ENCODE measurements around the gene CYSTM1. TPM values are rescaled to one million over a fixed set of nuclear protein-coding genes. Genes with fewer than 3 reads are reported as not detected.
A peak's percentile ranks its signal among the peaks of the same experiment; 100 is the strongest.

The CYSTM1 gene
- total RNA-seq, 2 experiments from 2014 or later: 16.0 to 17.0 TPM

GRCh38 chr5:140202610-140203009 lies 27.6 kb downstream of the CYSTM1 start:
- H3K36me3 Mint-ChIP-seq: peaks cover 19% of the 10 kb centered on the region
- H3K27ac Mint-ChIP-seq: no peak overlapping the region
- H3K4me1 Mint-ChIP-seq: peaks cover 5% of the 10 kb centered on the region
- no peak for DNase-seq
- no peak overlapping the region for H3K4me3 Mint-ChIP-seq
- H3K27me3 Mint-ChIP-seq: peaks cover 3% of the 10 kb centered on the region
- H3K9me3 Mint-ChIP-seq: no peaks in the 10 kb centered on the region

GRCh38 chr5:140205216-140205615 lies 30.2 kb downstream of the CYSTM1 start:
- Mint-ChIP-seq H3K27ac (no peak overlapping the region), H3K9me3 (no peaks in the 10 kb centered on the region), H3K36me3 (peaks cover 6% of the 10 kb centered on the region), H3K27me3 (peaks cover 3% of the 10 kb centered on the region), H3K4me3 (no peak overlapping the region), H3K4me1 (peaks cover 7% of the 10 kb centered on the region)
- DNase-seq: no peak

GRCh38 chr5:140205952-140206351 lies 31.0 kb downstream of the CYSTM1 start:
- no peak for DNase-seq
- H3K9me3 Mint-ChIP-seq: no peaks in the 10 kb centered on the region
- H3K4me1 Mint-ChIP-seq: peaks cover 7% of the 10 kb centered on the region
- peak overlapping the region; percentile 31 for H3K27ac Mint-ChIP-seq
- peaks cover 4% of the 10 kb centered on the region for H3K36me3 Mint-ChIP-seq
- no peak overlapping the region for H3K4me3 Mint-ChIP-seq
- H3K27me3 Mint-ChIP-seq: peaks cover 3% of the 10 kb centered on the region

GRCh38 chr5:140207250-140207964 lies 32.4 kb downstream of the CYSTM1 start:
- H3K4me1 Mint-ChIP-seq: peaks cover 7% of the 10 kb centered on the region
- peaks cover 2% of the 10 kb centered on the region for H3K36me3 Mint-ChIP-seq
- no peaks in the 10 kb centered on the region for H3K9me3 Mint-ChIP-seq
- H3K4me3 Mint-ChIP-seq: no peak overlapping the region
- peaks cover 3% of the 10 kb centered on the region for H3K27me3 Mint-ChIP-seq
- no peak for DNase-seq
- H3K27ac Mint-ChIP-seq: no peak overlapping the region

DNA sequence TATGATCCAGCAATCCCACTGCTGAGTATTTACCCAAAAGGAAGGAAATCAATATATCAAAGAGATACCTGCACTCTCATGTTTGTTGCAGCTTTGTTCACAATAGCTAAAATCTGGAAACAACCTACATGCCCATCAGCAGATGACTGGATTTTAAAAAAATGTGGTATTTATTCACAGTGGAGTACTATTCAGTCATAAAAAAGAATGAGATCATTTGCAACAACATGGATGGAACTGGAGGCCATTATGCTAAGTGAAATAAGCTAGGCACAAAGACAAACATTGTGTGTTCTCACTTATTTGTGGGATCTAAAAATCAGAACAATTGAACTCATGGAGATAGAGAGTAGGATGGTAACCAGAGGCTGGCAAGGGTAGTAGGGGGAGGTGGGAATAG lies 33.1 kb downstream of the CYSTM1 start:
- Mint-ChIP-seq H3K9me3 (no peaks in the 10 kb centered on the region), H3K27ac (no peak overlapping the region), H3K36me3 (peaks cover 2% of the 10 kb centered on the region), H3K27me3 (peaks cover 3% of the 10 kb centered on the region), H3K4me1 (peaks cover 7% of the 10 kb centered on the region), H3K4me3 (no peak overlapping the region)
- no peak for DNase-seq

- peaks cover 7% of the 10 kb centered on the region for H3K4me1 Mint-ChIP-seq
- no peak for DNase-seq
- H3K27me3 Mint-ChIP-seq: no peaks in the 10 kb centered on the region
- no peaks in the 10 kb centered on the region for H3K9me3 Mint-ChIP-seq
- no peaks in the 10 kb centered on the region for H3K36me3 Mint-ChIP-seq
- H3K4me3 Mint-ChIP-seq: no peak overlapping the region
- H3K27ac Mint-ChIP-seq: no peak overlapping the region
Measured at GRCh38 chr5:140213370-140213983, 38.5 kb downstream of the CYSTM1 start.

- DNase-seq: no peak
- no peak overlapping the region for H3K4me3 Mint-ChIP-seq
- peaks cover 11% of the 10 kb centered on the region for H3K4me1 Mint-ChIP-seq
- H3K9me3 Mint-ChIP-seq: no peaks in the 10 kb centered on the region
- no peaks in the 10 kb centered on the region for H3K36me3 Mint-ChIP-seq
- H3K27ac Mint-ChIP-seq: no peak overlapping the region
- H3K27me3 Mint-ChIP-seq: no peaks in the 10 kb centered on the region
Measured at GRCh38 chr5:140214831-140215230, 39.8 kb downstream of the CYSTM1 start.

DNA sequence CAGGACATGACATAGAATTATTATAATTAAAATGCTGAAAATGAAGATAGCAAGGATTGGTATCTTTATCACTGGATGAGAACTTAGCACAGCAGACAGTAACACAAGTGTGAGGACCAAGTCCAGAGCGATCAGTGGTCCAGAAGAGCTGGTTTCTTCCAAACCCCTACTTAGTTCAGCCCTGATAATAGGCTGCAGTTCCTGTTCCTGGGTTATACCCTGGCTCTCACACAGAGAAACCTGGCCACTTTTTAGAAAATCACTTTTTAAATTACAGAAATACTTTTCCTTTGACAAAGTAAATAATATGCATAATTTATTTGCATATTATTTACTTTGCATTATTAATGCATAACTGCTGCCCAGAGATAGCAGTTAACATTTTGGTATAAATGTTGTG lies 40.3 kb downstream of the CYSTM1 start:
- no peak overlapping the region for H3K4me3 Mint-ChIP-seq
- H3K27ac Mint-ChIP-seq: no peak overlapping the region
- DNase-seq: no peak
- H3K27me3 Mint-ChIP-seq: no peaks in the 10 kb centered on the region
- no peaks in the 10 kb centered on the region for H3K9me3 Mint-ChIP-seq
- H3K36me3 Mint-ChIP-seq: no peaks in the 10 kb centered on the region
- peaks cover 15% of the 10 kb centered on the region for H3K4me1 Mint-ChIP-seq

DNA sequence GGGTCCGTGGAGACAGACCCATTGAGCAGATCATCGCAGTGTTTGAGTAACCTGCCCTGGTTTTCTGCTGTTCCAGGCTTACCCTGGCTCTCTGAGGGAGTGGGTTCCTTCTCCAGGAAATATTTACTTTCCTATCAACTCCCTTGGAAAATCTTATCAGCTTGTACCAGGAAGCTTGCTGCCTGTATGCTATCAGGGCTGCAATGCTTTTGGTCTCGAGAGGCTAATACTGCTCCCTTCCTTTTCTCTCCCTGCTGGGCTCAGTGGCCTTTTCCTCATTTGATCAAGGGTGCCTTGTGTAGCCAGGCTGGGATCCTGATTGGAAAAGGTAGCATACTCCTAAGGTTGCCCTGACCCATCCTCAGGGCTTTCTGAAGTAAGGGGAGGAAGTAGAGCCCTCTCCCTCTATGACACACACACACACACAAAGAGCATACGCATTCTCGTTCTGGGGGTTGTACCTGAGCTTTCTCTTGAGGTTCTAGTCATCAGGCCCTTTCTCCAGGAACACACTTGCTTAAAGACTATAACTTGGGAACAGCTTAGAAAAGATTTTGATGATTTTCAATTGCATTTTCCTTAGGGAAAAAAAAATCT lies 41.6 kb downstream of the CYSTM1 start:
- H3K9me3 Mint-ChIP-seq: peaks cover 1% of the 10 kb centered on the region
- DNase-seq: no peak
- H3K4me3 Mint-ChIP-seq: no peak overlapping the region

DNA sequence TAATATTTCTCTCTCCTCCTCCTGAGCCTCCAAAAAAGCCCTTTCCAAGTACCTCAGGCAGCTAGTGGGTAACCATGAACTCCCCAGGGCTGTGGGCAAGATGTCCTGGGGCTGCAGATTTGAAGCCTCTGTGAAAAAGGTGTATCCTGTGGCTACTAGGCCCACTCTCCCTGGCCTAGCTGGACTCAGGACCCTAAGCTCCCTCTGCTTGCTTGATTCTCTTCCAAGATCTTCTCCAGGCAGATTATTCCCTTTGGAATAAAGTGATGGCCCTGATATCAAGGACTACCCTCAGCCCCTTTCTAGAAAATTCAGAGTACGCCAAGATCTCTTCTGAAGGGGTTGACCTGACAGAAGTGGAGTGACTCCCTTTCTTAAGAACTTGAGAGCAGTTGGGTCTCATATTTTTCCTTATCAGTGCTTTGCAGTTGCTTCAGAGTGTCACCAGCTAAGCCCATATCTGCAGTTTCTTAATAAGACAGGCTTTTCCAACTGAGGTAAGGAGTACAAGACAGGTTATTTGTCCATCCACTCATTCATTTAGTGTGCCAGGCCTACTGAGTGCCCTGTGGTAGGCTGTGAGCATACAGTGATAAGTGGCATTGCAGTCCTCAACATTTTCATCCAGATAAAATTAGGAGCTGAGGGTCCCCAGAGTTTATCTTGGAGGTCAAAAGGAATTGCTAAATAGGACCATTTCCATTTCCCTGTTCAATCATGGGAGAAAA lies 42.5 kb downstream of the CYSTM1 start:
- DNase-seq: no peak
- no peaks in the 10 kb centered on the region for H3K36me3 Mint-ChIP-seq
- H3K27ac Mint-ChIP-seq: no peak overlapping the region
- no peak overlapping the region for H3K4me3 Mint-ChIP-seq
- H3K9me3 Mint-ChIP-seq: peaks cover 1% of the 10 kb centered on the region
- peaks cover 35% of the 10 kb centered on the region for H3K4me1 Mint-ChIP-seq
- H3K27me3 Mint-ChIP-seq: no peaks in the 10 kb centered on the region

More for the DNA sequence above, 41.6 kb downstream of the CYSTM1 start:
- Mint-ChIP-seq H3K36me3 (no peaks in the 10 kb centered on the region), H3K27ac (no peak overlapping the region), H3K4me1 (peaks cover 26% of the 10 kb centered on the region), H3K27me3 (no peaks in the 10 kb centered on the region)

DNA sequence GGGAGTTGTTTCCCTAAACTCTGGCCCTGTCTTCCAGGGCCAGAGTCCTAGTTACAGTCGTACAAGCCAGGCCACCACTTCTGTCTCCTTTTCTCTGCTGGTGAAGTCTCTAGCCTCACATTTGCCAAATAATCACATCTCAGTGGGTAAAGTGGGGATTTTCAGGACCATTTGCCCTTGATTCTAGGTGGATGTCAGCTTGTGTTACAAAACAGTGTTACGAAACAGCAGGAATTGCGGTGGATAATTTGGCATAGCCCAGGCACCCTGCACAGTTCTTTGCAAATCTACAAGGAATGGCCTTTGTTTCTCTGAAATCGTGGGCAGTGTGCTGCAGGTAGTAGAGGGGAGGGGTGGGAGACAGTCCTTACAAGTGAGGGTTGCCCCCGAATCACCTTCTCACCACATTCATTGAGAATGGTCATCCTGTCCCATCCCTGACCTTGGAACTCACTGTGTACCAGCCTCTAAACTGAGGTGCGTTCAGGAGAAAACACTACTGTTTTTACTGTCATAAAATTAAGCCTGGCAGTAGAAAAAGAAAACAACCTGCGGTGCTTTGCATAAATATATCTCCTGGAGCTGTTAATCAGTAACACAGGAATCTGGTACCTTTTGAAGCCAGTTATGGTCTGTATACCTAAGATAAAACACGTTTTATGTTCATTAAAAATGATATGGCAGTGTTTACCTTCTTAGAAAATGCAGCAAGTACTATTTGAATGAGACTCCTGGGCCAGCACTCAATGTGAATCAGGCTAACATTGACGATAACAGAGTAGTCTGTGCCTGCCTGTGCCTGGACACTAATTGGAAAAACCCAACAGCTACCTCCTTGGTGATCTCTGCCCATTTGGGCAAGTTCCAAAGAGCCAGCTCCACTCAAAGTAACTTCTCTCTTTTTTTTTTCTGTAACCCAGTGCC lies 44.3 kb downstream of the CYSTM1 start:
- no peaks in the 10 kb centered on the region for H3K27me3 Mint-ChIP-seq
- H3K36me3 Mint-ChIP-seq: no peaks in the 10 kb centered on the region
- no peak for DNase-seq
- H3K4me1 Mint-ChIP-seq: peaks cover 33% of the 10 kb centered on the region
- H3K4me3 Mint-ChIP-seq: no peak overlapping the region
- H3K9me3 Mint-ChIP-seq: peaks cover 1% of the 10 kb centered on the region
- no peak overlapping the region for H3K27ac Mint-ChIP-seq

DNA sequence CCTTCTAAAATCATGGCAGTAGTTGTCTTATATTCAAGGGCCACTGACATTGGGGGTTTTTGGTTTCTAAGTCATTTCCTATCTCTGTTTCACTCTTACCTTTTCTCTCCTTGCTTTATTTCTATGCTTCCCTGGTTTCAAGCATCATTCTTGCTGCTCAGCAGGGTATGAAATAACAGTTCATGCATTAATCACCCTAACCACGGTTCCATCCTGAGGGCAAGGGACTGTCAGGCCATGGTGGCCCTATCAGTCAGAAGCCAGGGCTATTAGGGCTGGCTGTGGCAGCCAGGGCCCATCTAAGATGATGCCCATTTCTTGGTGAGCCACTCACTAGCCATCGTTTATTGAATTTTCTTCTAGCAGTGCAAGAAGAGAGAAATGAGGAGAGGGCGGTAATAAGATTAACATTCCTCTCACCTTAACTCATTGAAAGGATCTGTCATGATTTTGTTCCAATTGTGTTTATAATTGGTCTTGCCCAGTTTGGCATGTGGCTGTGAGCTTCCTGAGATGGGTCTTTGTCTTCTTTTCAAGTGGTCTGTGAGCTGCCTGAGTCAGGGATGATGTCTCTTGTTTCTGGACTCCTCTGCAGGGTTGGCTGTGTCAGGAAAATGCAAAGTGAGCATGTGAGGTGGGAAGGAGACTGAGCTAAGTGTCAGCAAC lies 45.2 kb downstream of the CYSTM1 start:
- H3K9me3 Mint-ChIP-seq: peaks cover 1% of the 10 kb centered on the region
- no peak overlapping the region for H3K4me3 Mint-ChIP-seq
- H3K4me1 Mint-ChIP-seq: peaks cover 28% of the 10 kb centered on the region
- no peak for DNase-seq
- H3K27ac Mint-ChIP-seq: peak overlapping the region; percentile 26
- H3K27me3 Mint-ChIP-seq: no peaks in the 10 kb centered on the region
- no peaks in the 10 kb centered on the region for H3K36me3 Mint-ChIP-seq

DNA sequence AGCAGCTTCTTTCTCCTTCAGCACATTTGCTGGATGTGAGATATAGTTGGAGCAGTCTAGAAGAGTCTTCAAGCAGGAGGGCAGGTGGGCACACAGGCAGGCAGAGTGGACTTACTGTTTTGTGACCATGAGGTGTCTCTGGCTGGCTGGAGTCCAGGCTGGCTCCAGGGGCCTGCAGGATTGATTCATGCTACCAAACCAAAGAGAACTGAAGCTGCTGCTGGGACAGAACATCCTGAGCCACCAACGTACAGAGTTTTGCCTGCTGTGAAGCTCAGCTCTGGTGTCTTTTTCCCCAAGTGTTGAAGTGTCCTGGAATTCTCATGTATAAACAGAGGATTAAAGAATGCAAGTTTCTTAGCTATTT lies 45.7 kb downstream of the CYSTM1 start:
- H3K27me3 Mint-ChIP-seq: no peaks in the 10 kb centered on the region
- peaks cover 1% of the 10 kb centered on the region for H3K9me3 Mint-ChIP-seq
- H3K36me3 Mint-ChIP-seq: no peaks in the 10 kb centered on the region
- H3K4me3 Mint-ChIP-seq: no peak overlapping the region
- H3K27ac Mint-ChIP-seq: peak overlapping the region; percentile 26
- DNase-seq: no peak
- H3K4me1 Mint-ChIP-seq: peaks cover 28% of the 10 kb centered on the region

DNA sequence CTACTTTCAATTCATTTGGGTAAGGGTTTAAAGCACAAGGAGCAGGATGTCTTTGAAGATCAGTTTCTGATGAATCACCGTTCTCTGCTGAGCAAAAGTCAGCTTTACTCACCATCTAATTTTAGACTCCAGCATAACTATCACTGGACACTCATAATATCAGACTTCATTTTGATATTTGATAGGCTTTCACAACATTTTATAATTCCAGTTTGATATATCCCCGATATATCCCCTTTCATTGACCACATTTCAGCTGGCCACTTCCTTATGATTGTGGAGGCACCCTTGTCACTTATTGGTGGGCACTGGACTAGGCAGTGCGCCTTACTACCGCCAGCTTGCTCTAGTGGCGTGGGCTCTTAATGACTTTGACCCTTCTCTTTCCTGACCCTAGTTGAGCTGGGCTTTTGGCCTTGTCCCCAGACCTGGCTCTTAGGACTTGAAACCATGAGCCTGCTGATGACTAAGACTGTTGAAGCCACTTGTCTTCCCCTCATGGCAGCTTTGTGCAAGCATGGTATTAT lies 46.8 kb downstream of the CYSTM1 start:
- Mint-ChIP-seq H3K4me3 (no peak overlapping the region), H3K27ac (peak overlapping the region; percentile 30), H3K36me3 (no peaks in the 10 kb centered on the region), H3K4me1 (peaks cover 28% of the 10 kb centered on the region), H3K9me3 (peaks cover 1% of the 10 kb centered on the region), H3K27me3 (no peaks in the 10 kb centered on the region)
- no peak for DNase-seq

Measured in activated naive CD8-positive, alpha-beta T cell treated with anti-CD3 and anti-CD28 coated beads for 36 hours (primary cell).